GM23248 (cell line): ENCODE data around the gene NOS2. TPM values are rescaled to one million over a fixed set of nuclear protein-coding genes. Genes with fewer than 3 reads are reported as not detected.
"Not testable (repeated sequence)": the region's sequence is repeated elsewhere in the genome, so short reads cannot be mapped to it uniquely, and the experiment has no call there.

Experiments used
- DNase-seq: peaks from one replicate; pipeline ENCODE4 v3.0.0-alpha.2; 2015
- H2AFZ ChIP-seq: fragments of 200-600 bp; sonication (generic); 2 replicates; pipeline ENCODE4 v1.6.1; 2016; ENCODE audit warnings: antibody characterized with exemption
- H3F3A ChIP-seq: fragments of 200-600 bp; sonication (generic); 2 replicates; pipeline ENCODE4 v1.6.1; 2016; ENCODE audit warnings: mild to moderate bottlenecking, antibody characterized with exemption, mixed run types; ENCODE audit not compliant: insufficient read depth
- H3K27ac ChIP-seq: fragments of 200-600 bp; sonication (generic); 2 replicates; pipeline ENCODE4 v1.5.1; 2016; ENCODE audit warnings: mild to moderate bottlenecking
- H3K27me3 ChIP-seq: fragments of 200-600 bp; sonication (generic); replicated peaks from 2 replicates; pipeline ENCODE4 v1.6.1; 2016; ENCODE audit warnings: mild to moderate bottlenecking; ENCODE audit not compliant: insufficient read depth
- H3K36me3 ChIP-seq: fragments of 200-600 bp; sonication (generic); 2 replicates; pipeline ENCODE4 v1.6.1; 2016; ENCODE audit warnings: low read depth, mild to moderate bottlenecking
- H3K4me1 ChIP-seq: fragments of 200-600 bp; sonication (generic); 2 replicates; pipeline ENCODE4 v1.6.1; 2016; ENCODE audit warnings: mild to moderate bottlenecking; ENCODE audit not compliant: insufficient read depth
- H3K4me2 ChIP-seq: fragments of 200-600 bp; sonication (generic); one replicate; pipeline ENCODE4 v1.6.1; 2016; ENCODE audit warnings: mild to moderate bottlenecking; ENCODE audit not compliant: unreplicated experiment
- H3K4me3 ChIP-seq: fragments of 200-600 bp; sonication (generic); 2 replicates; pipeline ENCODE4 v1.5.1; 2016; ENCODE audit warnings: mild to moderate bottlenecking
- H3K79me2 ChIP-seq: fragments of 200-600 bp; sonication (generic); 2 replicates; pipeline ENCODE4 v1.6.1; 2016; ENCODE audit warnings: mild to moderate bottlenecking; ENCODE audit not compliant: insufficient read depth
- H3K9ac ChIP-seq: fragments of 200-600 bp; sonication (generic); 2 replicates; pipeline ENCODE4 v1.6.1; 2016; ENCODE audit warnings: mild to moderate bottlenecking
- H3K9me2 ChIP-seq: fragments of 200-600 bp; sonication (generic); 2 replicates; pipeline ENCODE4 v1.6.1; 2016; ENCODE audit warnings: mixed run types, mild to moderate bottlenecking, moderate library complexity; ENCODE audit not compliant: insufficient read depth
- H3K9me3 ChIP-seq: fragments of 200-600 bp; sonication (generic); one replicate; pipeline ENCODE4 v1.6.1; 2017; ENCODE audit warnings: low read depth
- H4K20me1 ChIP-seq: fragments of 200-600 bp; sonication (generic); 2 replicates; pipeline ENCODE4 v1.6.0; 2016; ENCODE audit not compliant: insufficient read depth
- EZH2 ChIP-seq: fragments of 200-600 bp; sonication (generic); IDR thresholded peaks from 2 replicates; pipeline ENCODE4 v1.6.1; 2018; ENCODE audit warnings: antibody characterized with exemption, mild to moderate bottlenecking; ENCODE audit not compliant: insufficient read depth, poor library complexity, severe bottlenecking
- EZH2phosphoT487 ChIP-seq: fragments of 200-600 bp; sonication (generic); IDR thresholded peaks from 2 replicates; pipeline ENCODE4 v1.6.1; 2018; ENCODE audit warnings: antibody characterized with exemption, moderate library complexity, mild to moderate bottlenecking, low read depth; ENCODE audit not compliant: insufficient read depth
- WGBS, 2 experiments: methylation state at CpG; one replicate each; pipeline ENCODE4 v1.1.6; 2015 to 2017; ENCODE audit warnings: low lambda C conversion rate in 2 of 2, low coverage in 1 of 2; ENCODE audit errors: missing lambda C conversion rate in 2 of 2; 5-methylcytosine and 5-hydroxymethylcytosine counted together
- in situ Hi-C: fragments of 300-500 bp; cut with MboI; formaldehyde crosslinking; loops from 2 replicates; pipeline ENCODE4 v1.15.0; 2020
- polyA plus RNA-seq: library from polyadenylated mRNA; unstranded; fragments of >200 nt; fragmentation: Nextera tagmentation; extraction: Ambion mirVana; gene quantifications from 2 replicates; pipeline ENCODE4 v1.2.1, GENCODE V29; 2016
- total RNA-seq: library from RNA; depleted of rRNA; stranded (reverse); fragments of >200 nt; shearing (Covaris generic); gene quantifications from 2 replicates; pipeline ENCODE4 v1.2.3, GENCODE V29; 2014; rRNA removed

NOS2 gene
- total RNA-seq (not detected in 2 replicates), polyA plus RNA-seq (not detected in 2 replicates)

- in situ Hi-C loops, result loop anchor here (10.0 kb wide), 1 partner anchor 74 kb away; no protein-coding TSS in a partner anchor
- 16 to 38% methylated on average over 1 of the region's 1 CpG for WGBS, 2 experiments
Observed at GRCh38 chr17:27800522-27800921, at the start of gene NOS2. Gene NOS2, minus strand, starts transcription at chr17:27800529. Its CDS starts 1,720 bp downstream, at chr17:27798809.

GRCh38 chr17:27849474-27850185, 49.3 kb upstream of the NOS2 start:
- WGBS, 2 experiments, result 36 to 39% methylated on average over 9 of the region's 9 CpGs

More at GRCh38 chr17:27800522-27800921, at the start of gene NOS2:
- Histone ChIP-seq H3F3A (no peaks in the 10 kb centered on the region), H2AFZ (no peak within 1 kb of the TSS), H3K4me3 (no peak within 1 kb of the TSS), H3K27ac (no peak within 1 kb of the TSS), H3K9me2 (no peaks in the 10 kb centered on the region), H3K4me2 (no peak within 1 kb of the TSS), H3K36me3 (no peaks in the 10 kb centered on the region), H3K27me3 (peaks cover 24% of the 10 kb centered on the region), H4K20me1 (no peaks in the 10 kb centered on the region), H3K79me2 (no peaks in the 10 kb centered on the region), H3K9ac (no peak within 1 kb of the TSS), H3K9me3 (no peaks in the 10 kb centered on the region), H3K4me1 (no peaks in the 10 kb centered on the region)
- no peak for DNase-seq
- TF ChIP-seq EZH2, result no peak
- TF ChIP-seq EZH2phosphoT487, result no peak

GRCh38 chr17:27848931-27849330, 48.6 kb upstream of the NOS2 start:
- H4K20me1 ChIP-seq, result no peaks in the 10 kb centered on the region
- 52 to 64% methylated on average over 3 of the region's 3 CpGs for WGBS, 2 experiments
- in situ Hi-C loops, result no loop called here

More at GRCh38 chr17:27849474-27850185, 49.3 kb upstream of the NOS2 start:
- H3K9me2 ChIP-seq, result no peaks in the 10 kb centered on the region
- no peak overlapping the region for H2AFZ ChIP-seq
- H3K36me3 ChIP-seq, result no peaks in the 10 kb centered on the region
- no peaks in the 10 kb centered on the region for H3K79me2 ChIP-seq
- no peaks in the 10 kb centered on the region for H3K9me3 ChIP-seq
- in situ Hi-C loops, result no loop called here
- H3K27me3 ChIP-seq, result peaks cover 9% of the 10 kb centered on the region; the same call in 1 of the 2 replicates
- no peak overlapping the region for H3K4me3 ChIP-seq
- TF ChIP-seq EZH2 (no peak), EZH2phosphoT487 (no peak)
- H4K20me1 ChIP-seq, result no peaks in the 10 kb centered on the region
- no peaks in the 10 kb centered on the region for H3F3A ChIP-seq
- H3K4me2 ChIP-seq, result no peak overlapping the region
- no peak overlapping the region for H3K9ac ChIP-seq
- no peak overlapping the region for H3K27ac ChIP-seq
- no peaks in the 10 kb centered on the region for H3K4me1 ChIP-seq
- DNase-seq, result no peak

GRCh38 chr17:27846808-27847307, 46.5 kb upstream of the NOS2 start:
- H3K36me3 ChIP-seq, H3K9me2 ChIP-seq, H3K27me3 ChIP-seq, H3K4me2 ChIP-seq, H3K27ac ChIP-seq, H3K4me1 ChIP-seq, in situ Hi-C loops, H2AFZ ChIP-seq, H3K4me3 ChIP-seq, H4K20me1 ChIP-seq, H3K9me3 ChIP-seq, H3F3A ChIP-seq, H3K9ac ChIP-seq, H3K79me2 ChIP-seq, DNase-seq: not testable (repeated sequence)
- WGBS, 2 experiments, result 59 to 65% methylated on average over 11 of the region's 11 CpGs

More at GRCh38 chr17:27848931-27849330, 48.6 kb upstream of the NOS2 start:
- Histone ChIP-seq H3K79me2 (no peaks in the 10 kb centered on the region), H3F3A (no peaks in the 10 kb centered on the region), H3K9me3 (no peaks in the 10 kb centered on the region), H3K4me3 (no peak overlapping the region), H3K4me1 (no peaks in the 10 kb centered on the region), H3K9ac (no peak overlapping the region), H3K27ac (no peak overlapping the region), H3K4me2 (no peak overlapping the region), H2AFZ (no peak overlapping the region), H3K27me3 (peaks cover 9% of the 10 kb centered on the region; the same call in 1 of the 2 replicates), H3K9me2 (no peaks in the 10 kb centered on the region), H3K36me3 (no peaks in the 10 kb centered on the region)
- no peak for DNase-seq
- TF ChIP-seq EZH2phosphoT487 (no peak), EZH2 (no peak)
